GM18505 (cell line): ENCODE results near the gene CRHBP.
"Not testable (repeated sequence)": the region's sequence is repeated elsewhere in the genome, so short reads cannot be mapped to it uniquely, and the experiment has no call there.

Source experiments
- ATAC-seq: cut with Tn5 transposase; IDR thresholded peaks from one replicate; pipeline ENCODE4 v1.9.1; 2021; ENCODE audit not compliant: unreplicated experiment
- POLR2A ChIP-seq: IDR thresholded peaks from 4 replicates; pipeline ENCODE4 v1.6.1; 2011; ENCODE audit warnings: borderline replicate concordance; ENCODE audit not compliant: insufficient read depth, insufficient read length; ENCODE audit errors: extremely low read depth

CRHBP gene

DNA sequence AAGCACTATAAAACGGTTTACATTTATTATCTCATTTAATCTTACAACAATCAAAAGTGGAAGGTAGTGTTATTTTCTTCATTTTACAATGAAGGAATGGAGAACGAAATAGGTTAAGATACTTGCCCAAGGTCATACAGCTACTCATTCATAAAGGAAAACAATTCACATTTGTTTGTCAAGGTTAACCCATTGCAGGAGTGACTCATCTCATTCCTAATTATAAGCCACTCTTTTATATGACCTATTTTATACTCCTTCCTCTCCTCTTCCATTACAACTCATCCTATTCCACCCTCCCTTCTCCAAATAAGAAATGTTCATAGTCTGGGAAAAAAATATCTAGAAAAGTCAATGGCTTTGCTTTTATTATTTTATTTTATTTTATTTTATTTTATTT is 29.6 kb downstream of the CRHBP start:
- ATAC-seq, result no peak
- TF ChIP-seq POLR2A, result no peak

DNA sequence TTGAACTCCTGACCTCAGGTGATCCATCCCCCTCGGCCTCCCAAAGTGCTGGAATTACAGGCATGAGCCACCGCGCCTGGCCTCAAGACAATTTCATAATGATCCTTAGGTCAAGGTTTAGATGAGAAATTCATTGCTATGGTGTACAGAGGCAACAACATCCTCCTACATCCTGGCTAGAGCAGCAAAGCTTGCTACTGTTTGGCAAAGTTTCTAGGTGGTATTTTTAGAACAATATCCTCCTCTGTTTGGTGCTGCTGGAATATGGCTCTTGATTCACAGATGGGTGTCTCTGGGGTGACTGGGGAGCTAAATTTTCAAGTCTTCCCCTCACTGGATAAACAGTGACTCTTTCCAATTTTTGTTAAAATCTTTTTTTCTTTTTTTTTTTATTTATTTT is 30.6 kb downstream of the CRHBP start:
- no peak for TF ChIP-seq POLR2A
- no peak for ATAC-seq

- no peak for TF ChIP-seq POLR2A
- ATAC-seq, result no peak
These were observed 34.1 kb downstream of the CRHBP start for GRCh38 chr5:76986825-76987526.

GRCh38 chr5:76990899-76991459 is 38.1 kb downstream of the CRHBP start:
- no peak for ATAC-seq
- no peak for TF ChIP-seq POLR2A

- not testable (repeated sequence) for ATAC-seq
These were observed 40.6 kb downstream of the CRHBP start for GRCh38 chr5:76993436-76993835.

DNA sequence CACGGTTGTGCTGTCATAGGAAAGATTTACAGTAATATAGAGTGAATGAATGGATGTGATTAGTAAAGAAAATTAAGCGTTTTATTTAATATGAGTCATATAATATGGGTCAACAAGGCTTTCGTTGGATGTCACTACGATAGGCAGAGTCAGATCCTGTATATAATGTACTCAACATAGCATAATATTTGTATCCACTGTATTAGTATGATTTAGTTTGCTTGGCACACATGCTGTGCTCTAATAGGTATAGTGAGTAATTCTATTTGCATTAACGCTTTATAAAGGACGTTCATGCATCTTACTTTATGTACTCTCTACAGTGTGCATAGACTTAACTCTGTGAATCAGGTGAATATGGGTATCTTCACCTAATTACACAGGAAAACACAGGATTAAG is 41.5 kb downstream of the CRHBP start:
- no peak for TF ChIP-seq POLR2A
- ATAC-seq, result no peak

DNA sequence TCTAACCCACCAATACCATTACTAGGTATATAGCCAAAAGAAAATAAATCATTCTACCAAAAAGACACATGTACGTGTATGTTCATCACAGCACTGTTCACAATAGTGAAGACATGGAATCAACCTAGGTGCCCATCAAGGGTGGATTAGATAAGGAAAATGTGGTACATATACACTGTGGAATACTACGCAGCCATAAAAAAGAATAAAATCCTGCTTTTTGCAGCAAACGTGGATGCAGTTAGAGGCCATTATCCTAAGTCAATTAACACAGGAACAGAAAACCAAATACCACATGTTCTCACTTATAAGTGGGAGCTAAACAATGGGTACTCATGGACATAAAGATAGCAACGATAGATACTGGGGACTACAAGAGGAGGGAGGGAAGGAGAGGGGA is 45.4 kb downstream of the CRHBP start:
- not testable (repeated sequence) for ATAC-seq

DNA sequence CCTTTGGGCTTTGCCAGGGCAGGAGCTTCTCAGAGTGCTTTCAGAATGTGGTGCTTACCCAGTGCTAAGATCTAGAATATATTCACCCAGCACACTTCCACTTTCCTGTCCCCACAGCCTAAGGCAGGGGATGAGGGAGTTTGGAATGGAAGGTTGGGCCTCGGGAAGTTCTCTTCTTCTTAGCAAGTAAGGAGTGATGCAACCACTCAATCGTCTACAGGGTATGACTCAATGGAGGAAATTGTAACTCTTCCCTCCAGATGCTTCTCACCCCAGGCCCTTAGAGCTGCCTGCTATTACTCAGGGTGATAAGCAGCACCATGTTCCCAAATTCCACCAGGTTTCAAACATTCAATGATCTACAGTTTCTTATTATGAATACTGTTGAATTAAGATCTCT is 46.6 kb downstream of the CRHBP start:
- ATAC-seq, result no peak
- TF ChIP-seq POLR2A, result no peak

- no peak for ATAC-seq
- TF ChIP-seq POLR2A, result no peak
These were observed 50.4 kb downstream of the CRHBP start for GRCh38 chr5:77003246-77003645.

DNA sequence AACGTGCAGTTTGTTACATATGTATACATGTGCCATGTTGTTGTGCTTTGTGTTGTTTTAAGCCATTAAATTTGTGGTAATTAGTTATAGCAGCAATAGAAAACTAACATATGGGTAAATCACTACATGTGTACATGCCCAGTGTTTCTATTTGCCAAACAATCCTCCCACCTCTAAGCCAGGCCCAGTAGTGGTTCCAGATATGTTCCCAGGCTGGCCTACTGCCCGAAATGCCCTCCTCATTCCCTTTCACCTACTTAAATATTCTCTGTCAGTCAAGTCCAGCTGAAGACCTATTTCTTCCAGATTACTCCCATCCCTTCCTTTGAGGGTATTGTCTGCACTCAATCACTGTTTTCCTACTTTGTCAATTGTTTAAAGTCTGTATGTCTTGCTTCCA is 53.3 kb downstream of the CRHBP start:
- ATAC-seq, result no peak
- no peak for TF ChIP-seq POLR2A

DNA sequence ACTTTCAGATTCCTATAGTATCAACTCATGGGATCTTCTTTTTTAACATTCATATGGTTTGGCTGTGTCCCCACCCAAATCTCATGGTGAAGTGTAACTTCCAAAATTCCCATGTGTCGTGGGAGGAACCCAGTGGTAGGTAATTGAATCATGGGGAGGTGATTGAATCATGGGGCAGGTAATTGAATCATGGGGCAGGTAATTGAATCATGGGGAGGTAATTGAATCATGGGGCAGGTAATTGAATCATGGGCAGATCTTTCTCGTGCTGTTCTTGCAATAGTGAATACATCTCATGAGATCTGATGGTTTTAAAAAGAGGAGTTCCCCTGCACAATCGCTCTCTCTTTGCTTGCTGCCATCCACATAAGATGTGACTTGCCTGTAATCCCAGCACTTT is 55.6 kb downstream of the CRHBP start:
- ATAC-seq, result no peak

DNA sequence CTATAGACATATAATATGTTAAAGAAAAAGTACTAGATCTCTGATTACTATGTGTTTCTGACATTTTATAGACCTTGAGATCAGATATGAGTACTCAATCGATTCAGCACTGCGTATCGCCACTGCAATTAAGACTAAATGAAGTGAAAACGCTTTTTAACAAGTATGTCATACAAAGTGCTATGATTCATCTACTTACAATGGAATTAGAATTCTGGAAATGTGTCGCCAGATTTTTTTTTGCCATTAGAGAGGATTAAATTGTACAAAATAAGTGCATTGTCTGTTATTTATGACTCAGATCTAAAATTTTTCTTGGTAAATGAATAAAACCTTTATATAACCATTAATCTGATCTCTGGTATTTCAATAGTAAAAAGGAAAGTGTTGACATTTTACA is 57.4 kb downstream of the CRHBP start:
- no peak for ATAC-seq
- no peak for TF ChIP-seq POLR2A

More for the DNA sequence above, 55.6 kb downstream of the CRHBP start:
- TF ChIP-seq POLR2A, result no peak

DNA sequence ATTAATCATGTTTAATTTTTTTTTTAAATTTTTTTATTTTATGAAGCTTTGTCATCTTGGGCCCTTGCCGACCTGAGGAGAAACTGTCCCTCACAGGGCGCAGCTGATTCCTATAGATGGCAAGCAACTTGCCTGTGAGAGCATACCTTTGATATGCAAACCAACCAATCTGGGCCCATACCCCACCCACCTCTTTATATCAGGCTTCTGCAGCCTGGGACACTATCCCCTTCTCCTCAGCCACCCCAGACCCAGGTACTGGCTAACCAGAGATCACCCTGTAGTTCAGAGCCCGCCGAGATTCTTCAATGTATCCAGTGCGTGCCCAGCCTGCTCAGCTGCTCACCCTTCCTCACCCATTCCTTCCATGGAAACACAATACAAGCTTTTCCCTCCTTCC is 58.7 kb downstream of the CRHBP start:
- ATAC-seq, result no peak
- TF ChIP-seq POLR2A, result no peak

- ATAC-seq, result no peak
- TF ChIP-seq POLR2A, result no peak
These were observed 59.8 kb downstream of the CRHBP start for GRCh38 chr5:77012601-77013000.
